ENCODE data around the gene MMP17. TPM values are rescaled to one million over a fixed set of nuclear protein-coding genes. Genes with fewer than 3 reads are reported as not detected.

MMP17 gene
- polyA plus RNA-seq, 1 of the 3 experiments (the other 2 are of a cell fraction) = 14.0 TPM

GRCh38 chr12:131806674-131807073, 21.5 kb upstream of the MMP17 start:
- H3K4me3 ChIP-seq (ENCODE audit: low read depth in 2 of 2, low read length in 1 of 2) = no peak overlapping the region
- no peak for DNase-seq
- CTCF ChIA-PET = no interaction called here
- 81% methylated on average over 7 of the region's 7 CpGs for WGBS (ENCODE audit: low lambda C conversion rate)
- no peaks in the 10 kb centered on the region for H3K9me3 ChIP-seq
- no peak overlapping the region for H3K27ac ChIP-seq (ENCODE audit: low read depth in 2 of 2, low read length in 1 of 2)
- TF ChIP-seq SMC3 (IDR thresholded peaks at IDR 0.05; ENCODE audit: low read depth, low read length) = no peak
- no peak for TF ChIP-seq RCOR1 (IDR thresholded peaks at IDR 0.05; ENCODE audit: low read length)
- no peak for TF ChIP-seq GATA2 (CRISPR knock-in tag; IDR thresholded peaks at IDR 0.05)
- TF ChIP-seq, protein P1, sequence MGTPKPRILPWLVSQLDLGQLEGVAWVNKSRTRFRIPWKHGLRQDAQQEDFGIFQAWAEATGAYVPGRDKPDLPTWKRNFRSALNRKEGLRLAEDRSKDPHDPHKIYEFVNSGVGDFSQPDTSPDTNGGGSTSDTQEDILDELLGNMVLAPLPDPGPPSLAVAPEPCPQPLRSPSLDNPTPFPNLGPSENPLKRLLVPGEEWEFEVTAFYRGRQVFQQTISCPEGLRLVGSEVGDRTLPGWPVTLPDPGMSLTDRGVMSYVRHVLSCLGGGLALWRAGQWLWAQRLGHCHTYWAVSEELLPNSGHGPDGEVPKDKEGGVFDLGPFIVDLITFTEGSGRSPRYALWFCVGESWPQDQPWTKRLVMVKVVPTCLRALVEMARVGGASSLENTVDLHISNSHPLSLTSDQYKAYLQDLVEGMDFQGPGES (IDR thresholded peaks at IDR 0.05; ENCODE audit: low read depth, low read length) = no peak
- no peak for TF ChIP-seq FOSL2 (IDR thresholded peaks at IDR 0.05; ENCODE audit: borderline replicate concordance, low read depth)
- no peak for TF ChIP-seq FOXJ3 (CRISPR knock-in tag; IDR thresholded peaks at IDR 0.05)
- no peak for TF ChIP-seq ELF1 (IDR thresholded peaks at IDR 0.05)
- TF ChIP-seq EP300 (IDR thresholded peaks at IDR 0.05; ENCODE audit: borderline replicate concordance in 1 of 2, low read depth in 1 of 2, low read length in 1 of 2) = no peak
- no peak for TF ChIP-seq YY1 (IDR thresholded peaks at IDR 0.05; ENCODE audit: low read depth)
- H3K36me3 ChIP-seq (replicated peaks in 1 of 2; ENCODE audit: control insufficient read depth in 1 of 2, insufficient read depth in 2 of 2, low read length in 1 of 2) = no peaks in the 10 kb centered on the region
- H3K4me1 ChIP-seq (ENCODE audit: control insufficient read depth in 1 of 2, insufficient read depth in 2 of 2, low read depth in 1 of 2, low read length in 1 of 2) = peaks cover 0 to 3% of the 10 kb centered on the region in 2 experiments; a peak in 1 of 4 replicates
- no peaks in the 10 kb centered on the region for H3K79me2 ChIP-seq (ENCODE audit: insufficient read depth)
- no peaks in the 10 kb centered on the region for H3K27me3 ChIP-seq (ENCODE audit: insufficient read depth)
- no peaks in the 10 kb centered on the region for H3F3A ChIP-seq (replicated peaks; ENCODE audit: insufficient read depth)
- H3K9ac ChIP-seq = no peak overlapping the region
- POLR2A ChIA-PET = no interaction called here
- H3K4me2 ChIP-seq = no peak overlapping the region
- H4K20me1 ChIP-seq (ENCODE audit: insufficient read depth) = no peaks in the 10 kb centered on the region
- no peaks in the 10 kb centered on the region for H3K9me2 ChIP-seq
- no peak overlapping the region for H2AFZ ChIP-seq (ENCODE audit: low read depth)

DNA sequence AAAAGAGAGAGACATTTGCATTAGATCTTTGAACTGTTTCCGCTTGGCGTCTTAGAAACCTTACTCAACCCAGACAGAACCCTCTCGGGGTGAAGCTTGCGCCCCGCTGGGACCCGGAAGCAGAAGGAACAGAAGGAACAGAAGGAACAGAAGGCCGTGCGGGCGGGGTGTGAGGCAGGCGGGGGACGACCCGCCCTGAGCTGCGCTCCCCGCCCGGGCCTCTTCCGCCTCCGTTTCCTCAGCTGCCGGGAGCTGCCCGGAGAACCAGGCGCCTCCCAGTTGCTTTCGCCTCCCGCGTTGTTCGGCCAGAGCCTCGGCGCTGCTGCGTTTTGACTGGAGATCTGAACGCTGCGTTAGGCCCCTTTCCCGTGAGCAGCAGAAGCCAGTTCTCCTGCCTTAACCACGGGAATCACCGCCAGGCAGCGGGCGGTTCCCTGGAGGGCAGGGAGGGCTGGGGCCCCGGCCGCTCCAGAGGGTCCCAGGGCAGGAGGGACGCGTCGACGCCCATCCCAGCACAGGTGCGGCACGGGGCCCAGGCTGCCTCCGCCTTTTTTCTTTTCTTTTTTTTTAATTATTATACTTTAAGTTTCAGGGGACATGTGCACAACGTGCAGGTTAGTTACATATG, 19.3 kb upstream of the MMP17 start:
- Histone ChIP-seq H2AFZ (ENCODE audit: low read depth) (no peak overlapping the region), H3K4me1 (ENCODE audit: control insufficient read depth in 1 of 2, insufficient read depth in 2 of 2, low read depth in 1 of 2, low read length in 1 of 2) (peaks cover 0 to 2% of the 10 kb centered on the region in 2 experiments; a peak in 1 of 4 replicates), H3K4me3 (ENCODE audit: low read depth in 2 of 2, low read length in 1 of 2) (no peak overlapping the region), H4K20me1 (ENCODE audit: insufficient read depth) (no peaks in the 10 kb centered on the region), H3K36me3 (replicated peaks in 1 of 2; ENCODE audit: control insufficient read depth in 1 of 2, insufficient read depth in 2 of 2, low read length in 1 of 2) (no peaks in the 10 kb centered on the region), H3F3A (replicated peaks; ENCODE audit: insufficient read depth) (no peaks in the 10 kb centered on the region), H3K9me2 (no peaks in the 10 kb centered on the region), H3K27ac (ENCODE audit: low read depth in 2 of 2, low read length in 1 of 2) (no peak overlapping the region), H3K27me3 (ENCODE audit: insufficient read depth) (no peaks in the 10 kb centered on the region), H3K9me3 (no peaks in the 10 kb centered on the region), H3K79me2 (ENCODE audit: insufficient read depth) (no peaks in the 10 kb centered on the region), H3K4me2 (no peak overlapping the region), H3K9ac (no peak overlapping the region)
- WGBS (ENCODE audit: low lambda C conversion rate) = 89% methylated on average over 40 of the region's 44 CpGs
- no peak for TF ChIP-seq RCOR1 (IDR thresholded peaks at IDR 0.05; ENCODE audit: low read length)
- TF ChIP-seq POLR2AphosphoS5 (IDR thresholded peaks at IDR 0.05; ENCODE audit: low read depth, low read length) = no peak
- TF ChIP-seq, protein P2, sequence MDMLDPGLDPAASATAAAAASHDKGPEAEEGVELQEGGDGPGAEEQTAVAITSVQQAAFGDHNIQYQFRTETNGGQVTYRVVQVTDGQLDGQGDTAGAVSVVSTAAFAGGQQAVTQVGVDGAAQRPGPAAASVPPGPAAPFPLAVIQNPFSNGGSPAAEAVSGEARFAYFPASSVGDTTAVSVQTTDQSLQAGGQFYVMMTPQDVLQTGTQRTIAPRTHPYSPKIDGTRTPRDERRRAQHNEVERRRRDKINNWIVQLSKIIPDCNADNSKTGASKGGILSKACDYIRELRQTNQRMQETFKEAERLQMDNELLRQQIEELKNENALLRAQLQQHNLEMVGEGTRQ (IDR thresholded peaks at IDR 0.05; ENCODE audit: borderline replicate concordance, low read depth, low read length) = no peak
- TF ChIP-seq, protein P3, sequence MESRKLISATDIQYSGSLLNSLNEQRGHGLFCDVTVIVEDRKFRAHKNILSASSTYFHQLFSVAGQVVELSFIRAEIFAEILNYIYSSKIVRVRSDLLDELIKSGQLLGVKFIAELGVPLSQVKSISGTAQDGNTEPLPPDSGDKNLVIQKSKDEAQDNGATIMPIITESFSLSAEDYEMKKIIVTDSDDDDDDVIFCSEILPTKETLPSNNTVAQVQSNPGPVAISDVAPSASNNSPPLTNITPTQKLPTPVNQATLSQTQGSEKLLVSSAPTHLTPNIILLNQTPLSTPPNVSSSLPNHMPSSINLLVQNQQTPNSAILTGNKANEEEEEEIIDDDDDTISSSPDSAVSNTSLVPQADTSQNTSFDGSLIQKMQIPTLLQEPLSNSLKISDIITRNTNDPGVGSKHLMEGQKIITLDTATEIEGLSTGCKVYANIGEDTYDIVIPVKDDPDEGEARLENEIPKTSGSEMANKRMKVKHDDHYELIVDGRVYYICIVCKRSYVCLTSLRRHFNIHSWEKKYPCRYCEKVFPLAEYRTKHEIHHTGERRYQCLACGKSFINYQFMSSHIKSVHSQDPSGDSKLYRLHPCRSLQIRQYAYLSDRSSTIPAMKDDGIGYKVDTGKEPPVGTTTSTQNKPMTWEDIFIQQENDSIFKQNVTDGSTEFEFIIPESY (IDR thresholded peaks at IDR 0.05; ENCODE audit: borderline replicate concordance, low read depth) = no peak
- TF ChIP-seq, protein P4, sequence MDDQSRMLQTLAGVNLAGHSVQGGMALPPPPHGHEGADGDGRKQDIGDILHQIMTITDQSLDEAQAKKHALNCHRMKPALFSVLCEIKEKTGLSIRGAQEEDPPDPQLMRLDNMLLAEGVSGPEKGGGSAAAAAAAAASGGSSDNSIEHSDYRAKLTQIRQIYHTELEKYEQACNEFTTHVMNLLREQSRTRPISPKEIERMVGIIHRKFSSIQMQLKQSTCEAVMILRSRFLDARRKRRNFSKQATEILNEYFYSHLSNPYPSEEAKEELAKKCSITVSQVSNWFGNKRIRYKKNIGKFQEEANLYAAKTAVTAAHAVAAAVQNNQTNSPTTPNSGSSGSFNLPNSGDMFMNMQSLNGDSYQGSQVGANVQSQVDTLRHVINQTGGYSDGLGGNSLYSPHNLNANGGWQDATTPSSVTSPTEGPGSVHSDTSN (IDR thresholded peaks at IDR 0.05) = no peak
- no peak for TF ChIP-seq RXRA (IDR thresholded peaks at IDR 0.05; ENCODE audit: borderline replicate concordance, low read depth)
- no peak for TF ChIP-seq MXI1 (IDR thresholded peaks at IDR 0.05; ENCODE audit: low read depth, low read length)
- no peak for TF ChIP-seq ELF1 (IDR thresholded peaks at IDR 0.05)
- TF ChIP-seq FOXM1 (IDR thresholded peaks at IDR 0.05; ENCODE audit: low read depth) = no peak
- TF ChIP-seq FOSL2 (IDR thresholded peaks at IDR 0.05; ENCODE audit: borderline replicate concordance, low read depth) = no peak
- TF ChIP-seq USF1 (IDR thresholded peaks at IDR 0.05; ENCODE audit: borderline replicate concordance, low read depth) = no peak
- TF ChIP-seq TAF1 (IDR thresholded peaks at IDR 0.05; ENCODE audit: borderline replicate concordance, low read depth, low read length) = no peak
- TF ChIP-seq NRF1 (IDR thresholded peaks at IDR 0.05; ENCODE audit: low read depth, low read length) = no peak
- no peak for TF ChIP-seq RAD21 (IDR thresholded peaks at IDR 0.05; ENCODE audit: low read length)
- ChIA-PET POLR2A (no interaction called here), CTCF (no interaction called here)
- DNase-seq = no peak
